GM19455 (cell line): ENCODE measurements around the gene GJB2.
A peak's percentile ranks its signal among the peaks of the same experiment; 100 is the strongest.

Source experiments
- ATAC-seq: cut with Tn5 transposase; IDR thresholded peaks from one replicate; pipeline ENCODE4 v1.9.1; 2021; ENCODE audit not compliant: unreplicated experiment

GJB2 gene

DNA sequence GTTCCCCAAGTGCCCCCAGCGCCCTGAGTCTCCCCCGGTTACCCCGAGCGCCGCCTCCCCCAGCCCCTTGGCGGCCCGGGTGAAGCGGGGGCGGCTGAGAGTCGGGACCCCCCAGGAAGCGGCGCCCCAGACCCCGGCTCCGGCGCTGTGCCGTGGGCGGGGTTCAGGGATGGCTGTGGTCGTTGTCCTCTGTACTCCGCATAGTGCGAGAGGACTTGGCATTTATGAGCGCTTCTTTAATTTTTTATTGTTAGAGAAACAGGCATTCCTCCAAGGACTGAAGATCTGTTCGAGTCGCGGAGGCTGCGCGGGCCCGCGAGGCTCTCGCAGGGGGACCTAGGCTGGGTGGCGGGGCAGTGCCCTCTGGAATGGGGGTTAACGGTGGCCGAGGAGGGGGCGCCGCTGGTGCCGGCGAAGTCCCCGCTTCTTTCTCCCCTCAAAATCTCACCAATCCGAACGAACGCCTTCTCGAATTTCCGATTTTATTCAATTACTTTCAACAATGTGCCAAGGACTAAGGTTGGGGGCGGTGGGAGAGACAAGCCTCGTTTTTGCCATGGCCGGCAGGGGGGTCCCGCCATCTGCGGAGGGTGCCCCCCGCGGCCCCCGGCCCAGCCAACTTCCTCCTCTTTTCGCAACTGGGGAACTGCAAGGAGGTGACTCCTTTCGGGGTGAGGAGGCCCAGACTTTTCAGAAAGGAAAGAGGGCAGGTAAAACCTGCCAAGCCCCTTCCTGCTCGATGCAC, 596 bp upstream of the GJB2 start:
- no peak for ATAC-seq

DNA sequence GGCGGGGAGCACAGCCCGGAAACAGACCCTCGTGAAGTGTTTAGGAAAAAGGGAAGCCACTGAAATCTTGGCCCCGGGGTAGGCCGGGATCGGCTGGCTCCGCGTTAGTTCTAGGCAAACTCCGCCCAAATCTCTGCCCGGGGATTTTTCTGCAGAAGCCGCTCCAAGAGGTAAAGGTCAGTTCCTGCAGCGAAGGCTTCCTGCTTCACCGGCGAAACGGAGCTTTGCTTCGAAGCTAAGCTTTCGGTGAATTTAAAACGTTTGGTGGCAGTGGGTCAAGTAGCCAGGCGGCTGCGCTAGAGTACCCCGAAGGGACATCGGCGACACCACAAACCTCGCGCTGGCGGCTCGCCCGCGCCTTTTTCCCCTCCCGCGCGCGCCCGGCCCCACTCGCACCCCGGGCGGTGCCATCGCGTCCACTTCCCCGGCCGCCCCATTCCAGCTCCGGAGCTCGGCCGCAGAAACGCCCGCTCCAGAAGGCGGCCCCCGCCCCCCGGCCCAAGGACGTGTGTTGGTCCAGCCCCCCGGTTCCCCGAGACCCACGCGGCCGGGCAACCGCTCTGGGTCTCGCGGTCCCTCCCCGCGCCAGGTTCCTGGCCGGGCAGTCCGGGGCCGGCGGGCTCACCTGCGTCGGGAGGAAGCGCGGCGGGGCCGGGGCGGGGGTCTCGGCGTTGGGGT, 441 bp downstream of the GJB2 start:
- no peak for ATAC-seq

DNA sequence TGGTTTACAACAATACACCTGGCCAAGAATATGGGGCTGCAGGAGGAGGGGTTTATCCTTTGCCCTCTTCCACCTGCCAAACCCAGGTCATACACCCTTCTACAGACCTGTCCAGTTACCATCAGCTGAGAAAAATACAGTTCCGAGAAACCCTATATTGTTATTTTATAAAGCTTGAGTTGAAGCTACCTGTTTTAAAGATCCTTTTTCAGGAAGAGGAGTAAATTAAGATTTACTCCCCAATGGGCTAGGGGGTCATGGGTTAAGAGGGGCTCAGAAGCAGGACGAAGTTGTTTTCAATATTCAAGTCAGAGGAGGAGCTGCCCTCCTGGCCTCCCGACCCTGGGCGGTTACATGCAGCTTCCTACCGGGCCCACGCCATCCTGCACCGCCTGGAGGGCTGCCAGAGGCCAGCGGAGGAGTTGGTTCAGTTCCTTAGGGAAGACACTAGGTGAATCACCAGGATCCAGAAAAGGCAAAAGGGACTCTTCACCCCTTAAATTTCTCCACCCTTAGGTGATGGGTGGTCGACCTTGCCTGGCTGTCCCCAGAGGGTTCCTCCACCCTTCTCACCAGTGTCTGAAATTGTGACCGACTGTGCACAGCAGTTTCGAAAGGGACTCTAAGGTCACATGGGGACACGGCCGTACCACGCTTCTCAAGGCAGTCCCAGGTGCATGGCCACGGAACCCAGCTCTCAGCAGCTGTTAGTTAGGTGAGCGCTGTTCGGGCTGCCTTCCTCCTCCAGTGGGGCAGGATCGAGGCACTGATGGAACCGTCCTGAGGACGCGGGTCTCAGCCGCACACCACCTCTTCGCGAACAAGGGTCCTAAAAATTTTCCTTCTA, 1.2 kb downstream of the GJB2 start:
- no peak for ATAC-seq

DNA sequence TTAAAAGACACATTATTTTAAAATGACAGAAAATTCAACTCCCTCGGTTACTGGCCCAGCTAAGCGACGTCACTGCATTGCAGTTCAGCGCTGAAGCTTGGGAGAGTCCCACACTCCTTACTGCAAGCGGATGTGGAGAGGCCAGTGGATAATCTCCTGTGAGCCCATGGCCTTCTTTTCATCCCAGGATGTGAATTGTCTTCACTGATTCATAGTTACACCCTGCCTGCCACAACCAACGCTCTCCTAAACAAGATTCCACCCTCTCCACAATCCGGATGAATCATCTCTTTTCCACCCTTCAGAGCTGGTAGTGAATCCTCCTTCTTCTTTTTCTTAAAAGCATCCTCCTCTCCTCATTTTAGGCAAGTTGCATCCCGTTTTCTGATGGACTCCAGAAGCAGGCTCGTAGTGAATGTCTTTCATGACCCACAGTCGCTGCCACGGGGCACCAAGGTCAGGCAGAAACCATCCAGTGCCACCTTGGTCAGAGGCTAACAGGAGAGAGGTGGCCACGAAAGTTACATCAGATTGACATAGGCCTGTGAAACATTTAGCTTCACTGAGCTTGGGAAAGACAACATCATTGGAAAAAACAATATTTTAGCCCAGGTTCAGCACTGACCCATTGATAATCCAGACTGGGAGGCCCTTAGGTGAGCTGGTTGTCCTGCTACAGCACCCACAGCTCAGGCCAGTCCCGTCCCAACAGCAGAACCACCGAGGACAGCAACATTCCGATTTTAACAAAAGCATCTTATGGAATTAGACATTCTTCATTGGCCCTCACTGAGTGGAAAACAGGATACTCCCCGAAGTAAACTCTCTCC, 2.0 kb downstream of the GJB2 start:
- ATAC-seq: no peak

- no peak for ATAC-seq
Observed at GRCh38 chr13:20190076-20190475, 2.7 kb downstream of the GJB2 start.

DNA sequence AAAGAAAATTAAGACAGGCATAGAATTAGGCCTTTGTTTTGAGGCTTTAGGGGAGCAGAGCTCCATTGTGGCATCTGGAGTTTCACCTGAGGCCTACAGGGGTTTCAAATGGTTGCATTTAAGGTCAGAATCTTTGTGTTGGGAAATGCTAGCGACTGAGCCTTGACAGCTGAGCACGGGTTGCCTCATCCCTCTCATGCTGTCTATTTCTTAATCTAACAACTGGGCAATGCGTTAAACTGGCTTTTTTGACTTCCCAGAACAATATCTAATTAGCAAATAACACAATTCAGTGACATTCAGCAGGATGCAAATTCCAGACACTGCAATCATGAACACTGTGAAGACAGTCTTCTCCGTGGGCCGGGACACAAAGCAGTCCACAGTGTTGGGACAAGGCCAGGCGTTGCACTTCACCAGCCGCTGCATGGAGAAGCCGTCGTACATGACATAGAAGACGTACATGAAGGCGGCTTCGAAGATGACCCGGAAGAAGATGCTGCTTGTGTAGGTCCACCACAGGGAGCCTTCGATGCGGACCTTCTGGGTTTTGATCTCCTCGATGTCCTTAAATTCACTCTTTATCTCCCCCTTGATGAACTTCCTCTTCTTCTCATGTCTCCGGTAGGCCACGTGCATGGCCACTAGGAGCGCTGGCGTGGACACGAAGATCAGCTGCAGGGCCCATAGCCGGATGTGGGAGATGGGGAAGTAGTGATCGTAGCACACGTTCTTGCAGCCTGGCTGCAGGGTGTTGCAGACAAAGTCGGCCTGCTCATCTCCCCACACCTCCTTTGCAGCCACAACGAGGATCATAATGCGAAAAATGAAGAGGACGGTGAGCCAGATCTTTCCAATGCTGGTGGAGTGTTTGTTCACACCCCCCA, 3.8 kb downstream of the GJB2 start:
- no peak for ATAC-seq

GRCh38 chr13:20186771-20187170, 6.0 kb downstream of the GJB2 start:
- ATAC-seq: no peak

DNA sequence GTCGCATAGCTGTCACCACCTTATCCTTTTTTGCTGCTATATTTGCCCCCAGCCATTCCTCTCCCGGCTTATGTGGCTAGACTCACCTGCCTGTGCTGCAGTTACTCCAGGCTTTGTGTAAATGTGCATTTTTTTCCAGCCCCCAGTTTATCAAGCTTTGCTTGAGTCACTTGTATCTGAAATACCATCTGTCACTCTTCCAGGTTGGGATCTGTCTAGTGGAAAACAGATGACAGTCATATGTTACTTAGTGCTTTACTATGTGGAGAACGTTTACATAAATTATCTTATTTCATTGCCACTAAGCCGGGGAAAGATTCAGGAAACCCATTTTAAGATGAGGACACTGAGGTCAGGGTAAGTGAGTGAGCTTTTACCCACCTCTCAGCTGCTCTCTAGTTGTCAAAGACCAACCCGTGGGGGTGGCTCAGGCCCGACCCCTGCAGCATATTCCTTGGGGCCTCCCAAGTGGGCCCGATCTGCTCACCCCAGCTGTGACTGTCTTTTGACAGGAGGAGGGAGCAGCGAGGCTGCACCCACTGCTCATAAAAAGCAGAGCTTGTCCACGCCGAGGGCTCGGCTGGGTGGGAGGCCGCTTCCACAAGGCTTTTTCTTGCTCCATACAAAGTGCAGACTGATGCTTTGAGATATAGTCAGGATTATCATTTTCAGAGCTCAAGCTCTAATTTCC, 7.2 kb downstream of the GJB2 start:
- ATAC-seq: no peak

DNA sequence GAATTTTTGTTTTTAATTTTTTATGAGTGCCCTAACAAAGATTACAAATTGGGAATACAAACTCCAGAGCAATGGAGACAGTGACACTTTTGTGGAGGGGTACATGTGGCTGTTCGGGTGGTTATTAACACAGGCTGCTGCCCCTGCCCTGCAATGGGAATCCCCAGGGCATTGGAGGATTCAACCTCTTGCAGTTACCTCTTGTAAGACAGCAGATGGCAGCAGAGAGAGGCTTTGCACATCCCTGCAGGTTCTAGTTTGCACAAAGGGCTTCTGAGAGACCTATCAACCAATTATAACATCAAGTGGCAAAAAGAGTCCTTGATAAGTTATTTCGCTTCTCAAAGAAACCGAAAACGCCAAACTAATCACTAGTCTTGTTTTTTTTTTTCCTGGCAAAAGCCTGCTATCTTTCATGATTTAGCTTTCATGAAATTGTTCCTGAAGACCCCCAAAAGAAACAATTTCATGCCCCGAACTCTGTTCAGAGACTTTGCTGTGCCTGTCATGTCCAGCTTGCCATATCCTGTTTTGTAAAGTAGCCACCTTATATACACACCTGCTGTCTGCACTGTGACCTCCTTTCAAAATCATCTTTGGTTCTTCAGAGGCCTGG, 10.4 kb downstream of the GJB2 start:
- peak; percentile 80 for ATAC-seq

GRCh38 chr13:20181188-20181587, 11.6 kb downstream of the GJB2 start:
- no peak for ATAC-seq

DNA sequence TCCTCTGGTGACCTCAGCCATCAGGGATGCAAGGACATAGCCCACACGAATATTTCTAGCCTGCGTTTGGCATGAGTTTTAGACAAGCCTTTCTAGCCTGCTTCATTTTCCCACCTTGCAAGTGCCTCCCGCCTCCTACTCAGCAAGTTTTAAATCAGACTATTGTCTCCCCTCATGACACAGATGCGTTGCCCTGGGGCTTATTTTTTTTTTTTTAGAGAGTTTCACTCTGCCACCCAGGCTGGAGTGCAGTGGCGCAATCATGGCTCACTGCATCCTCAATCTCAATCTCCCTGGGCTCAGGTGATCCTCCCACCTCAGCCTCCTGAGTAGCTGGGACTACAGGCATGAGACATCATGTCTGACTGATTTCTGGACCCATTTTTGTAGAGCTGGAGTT, 14.6 kb downstream of the GJB2 start:
- ATAC-seq: no peak

DNA sequence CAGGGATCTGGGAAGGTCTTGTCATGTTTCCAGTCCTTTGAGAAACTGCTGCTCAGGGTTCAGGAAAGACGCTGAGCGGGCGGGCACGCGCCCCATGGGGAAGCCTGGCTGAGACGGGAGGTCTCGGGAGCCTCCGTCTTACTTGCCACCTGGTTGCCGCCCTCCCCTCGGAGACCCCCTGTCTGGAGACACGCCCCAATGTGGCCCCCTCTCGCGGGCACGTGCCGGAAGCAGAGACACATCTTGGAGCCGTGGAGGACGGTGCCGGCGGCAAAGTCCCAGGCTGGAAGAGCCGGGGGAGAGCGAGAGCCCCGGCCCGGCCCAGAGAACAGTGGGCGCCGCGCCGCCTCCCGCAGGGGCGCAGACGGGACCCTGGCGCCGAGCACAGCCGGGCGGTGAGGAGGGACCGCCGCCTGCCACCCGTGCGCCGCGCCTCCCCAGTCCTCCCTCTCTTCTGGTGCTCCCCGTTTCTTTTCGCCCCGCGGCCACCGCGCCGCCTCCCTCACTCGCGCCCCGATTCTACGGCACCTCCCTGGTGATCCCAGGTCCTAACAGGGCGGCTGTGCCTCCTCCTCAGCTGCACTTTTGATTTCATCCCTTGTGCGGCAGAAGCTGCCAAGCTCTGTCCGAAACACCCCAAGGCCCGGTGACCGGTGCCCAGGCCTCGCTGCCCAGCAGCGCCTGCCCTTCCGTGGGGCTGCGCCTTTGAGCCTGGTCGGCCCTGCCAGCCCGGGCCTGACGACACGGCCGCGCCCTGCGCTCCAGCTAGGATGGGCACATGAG, 15.5 kb downstream of the GJB2 start:
- ATAC-seq: no peak

- no peak for ATAC-seq
Observed at GRCh38 chr13:20175907-20176652, 16.7 kb downstream of the GJB2 start.

DNA sequence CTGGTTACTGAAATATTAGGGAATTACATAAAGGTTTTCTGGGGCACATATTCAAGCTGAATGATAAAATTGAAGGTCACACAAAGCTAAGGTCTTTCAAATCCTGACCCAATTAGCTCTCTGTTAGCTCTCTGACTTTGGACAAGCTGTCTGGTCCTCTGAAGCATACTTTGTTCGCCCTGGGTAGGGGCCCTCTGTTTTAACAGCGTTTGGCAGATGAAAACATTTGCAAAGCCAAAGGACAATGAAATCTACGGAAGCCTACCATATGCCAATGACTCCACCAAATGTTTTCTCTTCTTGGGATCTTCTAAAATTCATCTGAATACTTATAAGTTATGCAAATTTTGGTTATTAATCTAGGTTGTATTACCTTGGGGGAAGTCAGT, 17.3 kb downstream of the GJB2 start:
- ATAC-seq: no peak

- ATAC-seq: peak; percentile 88
Observed at GRCh38 chr13:20174656-20175405, 17.9 kb downstream of the GJB2 start.

GRCh38 chr13:20173116-20173746, 19.5 kb downstream of the GJB2 start:
- no peak for ATAC-seq
